Lower lobe of right lung (tissue), 2 donors: Measurements from ENCODE around the gene SMC4. TPM values are rescaled to one million over a fixed set of nuclear protein-coding genes. Genes with fewer than 3 reads are reported as not detected.

ENCODE experiments used
- ATAC-seq, 2 donors: fragments of 200-7000 bp; cut with Tn5 transposase; one replicate each; pipeline ENCODE4 v1.9.1; 2020 to 2022; ENCODE audit warnings: mild to moderate bottlenecking in 2 of 2, moderate library complexity in 2 of 2
- DNase-seq: peaks from one replicate; pipeline ENCODE4 v3.0.0-alpha.2; 2020
- H3K27ac ChIP-seq: fragments of 200-600 bp; one replicate; pipeline ENCODE4 v1.8.0; 2022
- H3K27me3 ChIP-seq: fragments of 200-600 bp; one replicate; pipeline ENCODE4 v1.8.0; 2022; ENCODE audit warnings: low read depth
- H3K36me3 ChIP-seq: fragments of 200-600 bp; one replicate; pipeline ENCODE4 v1.8.0; 2022; ENCODE audit warnings: mild to moderate bottlenecking
- H3K4me1 ChIP-seq: fragments of 200-600 bp; one replicate; pipeline ENCODE4 v1.8.0; 2022
- H3K4me3 ChIP-seq: fragments of 200-600 bp; one replicate; pipeline ENCODE4 v1.8.0; 2022; ENCODE audit warnings: mild to moderate bottlenecking
- H3K9me3 ChIP-seq: fragments of 200-600 bp; one replicate; pipeline ENCODE4 v1.8.0; 2022
- intact Hi-C: fragments of 100-400 bp; cut with DNase I; formaldehyde crosslinking; loops from one replicate; pipeline ENCODE4 v1.11.0; 2022
- total RNA-seq: library from RNA; stranded (reverse); fragmentation: NEBNext Ultra II Directional; extraction: Animal tissue kit (Norgen Biotek cat#: 25700); gene quantifications from one replicate; pipeline ENCODE4 v1.2.1, GENCODE V29; 2021
- TF ChIP-seq, protein P1 (sequence below): fragments of 200-600 bp; IDR thresholded peaks from one replicate; pipeline ENCODE4 v1.8.0; 2022; ENCODE audit warnings: antibody characterized with exemption, mild to moderate bottlenecking
- donor health status: DM: no; HTN: yes; CAD: no; lungs with severe emphysema.

The SMC4 gene
- total RNA-seq, 1 donor from 2014 or later: 57.6 TPM

DNA sequence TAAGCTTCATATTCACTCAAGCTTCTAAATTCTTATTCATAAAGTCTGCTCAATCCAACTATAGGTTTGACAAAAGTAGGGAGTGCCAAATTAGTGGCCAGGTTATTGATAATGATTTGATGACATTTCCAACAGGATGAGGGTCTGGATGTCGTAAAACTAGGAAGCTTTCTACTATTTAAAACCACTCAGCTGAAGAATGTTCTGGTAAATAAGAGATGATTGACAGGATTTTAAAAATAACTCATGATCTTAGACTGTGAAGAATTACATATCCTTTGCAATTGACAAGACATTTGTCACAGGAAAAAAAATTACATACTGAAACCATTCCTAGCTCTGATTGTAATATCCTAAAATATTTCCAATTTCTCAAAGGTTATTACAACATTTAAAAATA is 65.5 kb downstream of the SMC4 start:
- no peaks in the 10 kb centered on the region for H3K36me3 ChIP-seq
- no peak overlapping the region for H3K27ac ChIP-seq
- TF ChIP-seq, protein P1, sequence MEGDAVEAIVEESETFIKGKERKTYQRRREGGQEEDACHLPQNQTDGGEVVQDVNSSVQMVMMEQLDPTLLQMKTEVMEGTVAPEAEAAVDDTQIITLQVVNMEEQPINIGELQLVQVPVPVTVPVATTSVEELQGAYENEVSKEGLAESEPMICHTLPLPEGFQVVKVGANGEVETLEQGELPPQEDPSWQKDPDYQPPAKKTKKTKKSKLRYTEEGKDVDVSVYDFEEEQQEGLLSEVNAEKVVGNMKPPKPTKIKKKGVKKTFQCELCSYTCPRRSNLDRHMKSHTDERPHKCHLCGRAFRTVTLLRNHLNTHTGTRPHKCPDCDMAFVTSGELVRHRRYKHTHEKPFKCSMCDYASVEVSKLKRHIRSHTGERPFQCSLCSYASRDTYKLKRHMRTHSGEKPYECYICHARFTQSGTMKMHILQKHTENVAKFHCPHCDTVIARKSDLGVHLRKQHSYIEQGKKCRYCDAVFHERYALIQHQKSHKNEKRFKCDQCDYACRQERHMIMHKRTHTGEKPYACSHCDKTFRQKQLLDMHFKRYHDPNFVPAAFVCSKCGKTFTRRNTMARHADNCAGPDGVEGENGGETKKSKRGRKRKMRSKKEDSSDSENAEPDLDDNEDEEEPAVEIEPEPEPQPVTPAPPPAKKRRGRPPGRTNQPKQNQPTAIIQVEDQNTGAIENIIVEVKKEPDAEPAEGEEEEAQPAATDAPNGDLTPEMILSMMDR: no peak
- ATAC-seq: no peak
- no peak for DNase-seq
- no peaks in the 10 kb centered on the region for H3K4me1 ChIP-seq
- H3K9me3 ChIP-seq: no peaks in the 10 kb centered on the region
- no peaks in the 10 kb centered on the region for H3K27me3 ChIP-seq
- no peak overlapping the region for H3K4me3 ChIP-seq
- intact Hi-C loops: no loop called here

GRCh38 chr3:160470181-160470580 is 70.7 kb downstream of the SMC4 start:
- no peak overlapping the region for H3K4me3 ChIP-seq
- no peaks in the 10 kb centered on the region for H3K27me3 ChIP-seq
- H3K27ac ChIP-seq: no peak overlapping the region
- TF ChIP-seq, protein P1: no peak
- intact Hi-C loops: no loop called here
- no peak for DNase-seq
- no peaks in the 10 kb centered on the region for H3K9me3 ChIP-seq
- ATAC-seq: no peak
- no peaks in the 10 kb centered on the region for H3K4me1 ChIP-seq
- no peaks in the 10 kb centered on the region for H3K36me3 ChIP-seq

GRCh38 chr3:160471892-160472291 is 72.4 kb downstream of the SMC4 start:
- Histone ChIP-seq H3K4me3 (no peak overlapping the region), H3K36me3 (no peaks in the 10 kb centered on the region), H3K9me3 (no peaks in the 10 kb centered on the region), H3K27me3 (no peaks in the 10 kb centered on the region), H3K27ac (no peak overlapping the region), H3K4me1 (no peaks in the 10 kb centered on the region)
- no peak for DNase-seq
- ATAC-seq: no peak
- TF ChIP-seq, protein P1: no peak
- intact Hi-C loops: no loop called here

DNA sequence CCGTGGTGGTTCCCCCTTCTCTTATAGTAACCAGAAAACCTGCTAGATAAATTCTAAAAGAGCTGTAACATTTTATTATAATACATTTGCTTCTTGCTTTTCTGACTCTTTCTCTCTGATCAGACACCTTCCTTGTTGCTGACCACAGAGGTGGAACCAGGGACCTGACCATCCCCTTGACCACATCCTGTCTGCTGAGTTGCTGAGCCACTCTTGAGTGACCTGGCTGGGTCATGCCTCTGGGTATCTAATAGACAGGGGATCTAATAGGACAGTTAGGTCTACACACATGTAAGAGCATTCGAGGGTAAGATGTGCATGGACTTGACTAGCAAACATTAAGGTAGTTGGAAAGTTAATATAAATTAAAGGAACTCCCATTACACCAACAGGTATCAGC is 72.9 kb downstream of the SMC4 start:
- no peak for ATAC-seq
- TF ChIP-seq, protein P1: no peak
- Histone ChIP-seq H3K27ac (no peak overlapping the region), H3K27me3 (no peaks in the 10 kb centered on the region), H3K4me3 (no peak overlapping the region), H3K9me3 (no peaks in the 10 kb centered on the region), H3K36me3 (no peaks in the 10 kb centered on the region), H3K4me1 (no peaks in the 10 kb centered on the region)
- intact Hi-C loops: no loop called here
- no peak for DNase-seq

- Histone ChIP-seq H3K9me3 (no peaks in the 10 kb centered on the region), H3K4me3 (no peak overlapping the region), H3K36me3 (no peaks in the 10 kb centered on the region), H3K27me3 (no peaks in the 10 kb centered on the region), H3K4me1 (no peaks in the 10 kb centered on the region), H3K27ac (no peak overlapping the region)
- DNase-seq (no peak), ATAC-seq (no peak)
- intact Hi-C loops: no loop called here
- TF ChIP-seq, protein P1: no peak
Observed at GRCh38 chr3:160473221-160473620, 73.8 kb downstream of the SMC4 start.

DNA sequence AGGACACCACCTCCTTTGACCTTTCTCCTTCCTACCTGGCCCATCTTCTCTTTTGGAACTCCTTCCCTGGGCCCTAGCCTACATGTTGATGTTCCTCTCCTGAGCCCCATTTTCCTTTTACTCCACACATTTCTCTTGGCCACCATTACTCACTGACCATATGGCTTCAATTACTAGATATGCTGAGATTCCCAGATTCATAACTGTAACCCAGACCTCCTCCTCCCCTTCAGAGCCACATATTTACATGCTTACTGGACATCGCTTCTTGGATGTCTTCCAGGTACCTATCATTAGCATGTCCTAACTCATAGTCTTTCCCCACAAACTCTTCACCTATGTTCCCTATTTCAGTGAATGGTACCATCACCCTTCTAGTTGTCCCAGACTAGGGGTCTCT is 74.5 kb downstream of the SMC4 start:
- H3K9me3 ChIP-seq: no peaks in the 10 kb centered on the region
- H3K27me3 ChIP-seq: no peaks in the 10 kb centered on the region
- H3K4me3 ChIP-seq: no peak overlapping the region
- H3K27ac ChIP-seq: no peak overlapping the region
- no peak for DNase-seq
- no peaks in the 10 kb centered on the region for H3K4me1 ChIP-seq
- no peaks in the 10 kb centered on the region for H3K36me3 ChIP-seq
- intact Hi-C loops: no loop called here
- TF ChIP-seq, protein P1: no peak
- no peak for ATAC-seq
